IMR-90 (cell line): ENCODE measurements around the gene URM1.

Experiments used
- CEBPB ChIP-seq: IDR thresholded peaks from 2 replicates; pipeline ENCODE4 v1.6.1; 2012; ENCODE audit warnings: low read depth, low read length, improper control_type of control experiment
- FOS ChIP-seq: fragments of 150-350 bp; IDR thresholded peaks from 2 replicates; pipeline ENCODE4 v1.6.1; 2016; ENCODE audit warnings: low read depth, low read length
- MAFK ChIP-seq: IDR thresholded peaks from 2 replicates; pipeline ENCODE4 v1.6.1; 2012; ENCODE audit warnings: low read depth, low read length, improper control_type of control experiment
- MXI1 ChIP-seq: IDR thresholded peaks from 2 replicates; pipeline ENCODE4 v1.6.1; 2012; ENCODE audit warnings: low read depth, mild to moderate bottlenecking, low read length, moderate library complexity, borderline replicate concordance
- POLR2A ChIP-seq: IDR thresholded peaks from 2 replicates; pipeline ENCODE4 v1.6.1; 2012; ENCODE audit warnings: mild to moderate bottlenecking, low read depth, low read length
- RAD21 ChIP-seq: IDR thresholded peaks from 2 replicates; pipeline ENCODE4 v1.6.1; 2012; ENCODE audit warnings: low read length, improper control_type of control experiment
- RCOR1 ChIP-seq: IDR thresholded peaks from 2 replicates; pipeline ENCODE4 v1.6.1; 2012; ENCODE audit warnings: mild to moderate bottlenecking, low read length, improper control_type of control experiment; ENCODE audit not compliant: insufficient replicate concordance
- RFX5 ChIP-seq: IDR thresholded peaks from 2 replicates; pipeline ENCODE4 v1.8.0; 2012; ENCODE audit warnings: low read depth, mild to moderate bottlenecking, low read length, moderate library complexity
- TF ChIP-seq, protein P1 (sequence below): conservative IDR thresholded peaks from 2 replicates; pipeline ENCODE4 v1.5.1; 2012; ENCODE audit warnings: mild to moderate bottlenecking, low read depth, low read length, improper control_type of control experiment
- TF ChIP-seq, protein P2 (sequence below): fragments of 150-350 bp; IDR thresholded peaks from 2 replicates; pipeline ENCODE4 v1.6.1; 2016; ENCODE audit warnings: low read depth, mild to moderate bottlenecking, low read length, moderate library complexity, borderline replicate concordance
- TF ChIP-seq, protein P3 (sequence below): fragments of 150-350 bp; IDR thresholded peaks from 2 replicates; pipeline ENCODE4 v1.6.1; 2017; ENCODE audit warnings: mild to moderate bottlenecking, antibody characterized with exemption, low read length, low read depth

- TF ChIP-seq, protein P1, sequence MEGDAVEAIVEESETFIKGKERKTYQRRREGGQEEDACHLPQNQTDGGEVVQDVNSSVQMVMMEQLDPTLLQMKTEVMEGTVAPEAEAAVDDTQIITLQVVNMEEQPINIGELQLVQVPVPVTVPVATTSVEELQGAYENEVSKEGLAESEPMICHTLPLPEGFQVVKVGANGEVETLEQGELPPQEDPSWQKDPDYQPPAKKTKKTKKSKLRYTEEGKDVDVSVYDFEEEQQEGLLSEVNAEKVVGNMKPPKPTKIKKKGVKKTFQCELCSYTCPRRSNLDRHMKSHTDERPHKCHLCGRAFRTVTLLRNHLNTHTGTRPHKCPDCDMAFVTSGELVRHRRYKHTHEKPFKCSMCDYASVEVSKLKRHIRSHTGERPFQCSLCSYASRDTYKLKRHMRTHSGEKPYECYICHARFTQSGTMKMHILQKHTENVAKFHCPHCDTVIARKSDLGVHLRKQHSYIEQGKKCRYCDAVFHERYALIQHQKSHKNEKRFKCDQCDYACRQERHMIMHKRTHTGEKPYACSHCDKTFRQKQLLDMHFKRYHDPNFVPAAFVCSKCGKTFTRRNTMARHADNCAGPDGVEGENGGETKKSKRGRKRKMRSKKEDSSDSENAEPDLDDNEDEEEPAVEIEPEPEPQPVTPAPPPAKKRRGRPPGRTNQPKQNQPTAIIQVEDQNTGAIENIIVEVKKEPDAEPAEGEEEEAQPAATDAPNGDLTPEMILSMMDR: no peak
- TF ChIP-seq POLR2A (no peak), CEBPB (no peak), RCOR1 (no peak), RAD21 (no peak), FOS (no peak), MXI1 (no peak), RFX5 (no peak), MAFK (no peak)
- TF ChIP-seq, protein P2, sequence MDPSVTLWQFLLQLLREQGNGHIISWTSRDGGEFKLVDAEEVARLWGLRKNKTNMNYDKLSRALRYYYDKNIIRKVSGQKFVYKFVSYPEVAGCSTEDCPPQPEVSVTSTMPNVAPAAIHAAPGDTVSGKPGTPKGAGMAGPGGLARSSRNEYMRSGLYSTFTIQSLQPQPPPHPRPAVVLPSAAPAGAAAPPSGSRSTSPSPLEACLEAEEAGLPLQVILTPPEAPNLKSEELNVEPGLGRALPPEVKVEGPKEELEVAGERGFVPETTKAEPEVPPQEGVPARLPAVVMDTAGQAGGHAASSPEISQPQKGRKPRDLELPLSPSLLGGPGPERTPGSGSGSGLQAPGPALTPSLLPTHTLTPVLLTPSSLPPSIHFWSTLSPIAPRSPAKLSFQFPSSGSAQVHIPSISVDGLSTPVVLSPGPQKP: no peak
- TF ChIP-seq, protein P3, sequence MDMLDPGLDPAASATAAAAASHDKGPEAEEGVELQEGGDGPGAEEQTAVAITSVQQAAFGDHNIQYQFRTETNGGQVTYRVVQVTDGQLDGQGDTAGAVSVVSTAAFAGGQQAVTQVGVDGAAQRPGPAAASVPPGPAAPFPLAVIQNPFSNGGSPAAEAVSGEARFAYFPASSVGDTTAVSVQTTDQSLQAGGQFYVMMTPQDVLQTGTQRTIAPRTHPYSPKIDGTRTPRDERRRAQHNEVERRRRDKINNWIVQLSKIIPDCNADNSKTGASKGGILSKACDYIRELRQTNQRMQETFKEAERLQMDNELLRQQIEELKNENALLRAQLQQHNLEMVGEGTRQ: no peak
Measured at GRCh38 chr9:128391956-128392301, 20.8 kb downstream of the URM1 start.
